Measurements from ENCODE around the gene TAF4B.

GRCh38 chr18:26407736-26408601 is 181.7 kb downstream of the TAF4B start:
- TF ChIP-seq NCOA6 (IDR thresholded peaks at IDR 0.05) (no peak), CTCF (IDR thresholded peaks at IDR 0.05 in 2 of 3, conservative IDR thresholded peaks at IDR 0.05 in 1 of 3; ENCODE audit: insufficient read depth in 2 of 3, low read depth in 1 of 3, low read length in 3 of 3) (no peak)
